Mesenteric fat pad (tissue), 1 donor: ENCODE data around the gene E2F6. TPM values are rescaled to one million over a fixed set of nuclear protein-coding genes. Genes with fewer than 3 reads are reported as not detected.
A peak's percentile ranks its signal among the peaks of the same experiment; 100 is the strongest.

ENCODE experiments used
- DNase-seq: peaks from one replicate; pipeline ENCODE4 v3.0.0-alpha.2; 2020; ENCODE audit warnings: low spot score
- long read RNA-seq: library from polyadenylated mRNA; unstranded; transcript quantifications from one replicate; pipeline ENCODE4 v2.0.0, GENCODE V29; 2020
- total RNA-seq: library from RNA; stranded (reverse); fragmentation: NEBNext Ultra II Directional; extraction: Animal tissue kit (Norgen Biotek cat#: 25700); gene quantifications from one replicate; pipeline ENCODE4 v1.2.1, GENCODE V29; 2021
- donor health status: DM: yes; HTN: yes; CAD: no.

E2F6 gene
- 22.5 TPM for total RNA-seq
- long read RNA-seq, transcript E2F6-202 (7 exons, 3,218 nt), result major isoform, 36 of 65 reads
- long read RNA-seq, transcript E2F6-206 (8 exons, 3,296 nt), result minor isoform, 6 of 65 reads
- long read RNA-seq, partial matches to known transcripts, result 5 of 65 reads
- long read RNA-seq, other reads (novel, unspliced or antisense), result 8 of 65 reads

DNA sequence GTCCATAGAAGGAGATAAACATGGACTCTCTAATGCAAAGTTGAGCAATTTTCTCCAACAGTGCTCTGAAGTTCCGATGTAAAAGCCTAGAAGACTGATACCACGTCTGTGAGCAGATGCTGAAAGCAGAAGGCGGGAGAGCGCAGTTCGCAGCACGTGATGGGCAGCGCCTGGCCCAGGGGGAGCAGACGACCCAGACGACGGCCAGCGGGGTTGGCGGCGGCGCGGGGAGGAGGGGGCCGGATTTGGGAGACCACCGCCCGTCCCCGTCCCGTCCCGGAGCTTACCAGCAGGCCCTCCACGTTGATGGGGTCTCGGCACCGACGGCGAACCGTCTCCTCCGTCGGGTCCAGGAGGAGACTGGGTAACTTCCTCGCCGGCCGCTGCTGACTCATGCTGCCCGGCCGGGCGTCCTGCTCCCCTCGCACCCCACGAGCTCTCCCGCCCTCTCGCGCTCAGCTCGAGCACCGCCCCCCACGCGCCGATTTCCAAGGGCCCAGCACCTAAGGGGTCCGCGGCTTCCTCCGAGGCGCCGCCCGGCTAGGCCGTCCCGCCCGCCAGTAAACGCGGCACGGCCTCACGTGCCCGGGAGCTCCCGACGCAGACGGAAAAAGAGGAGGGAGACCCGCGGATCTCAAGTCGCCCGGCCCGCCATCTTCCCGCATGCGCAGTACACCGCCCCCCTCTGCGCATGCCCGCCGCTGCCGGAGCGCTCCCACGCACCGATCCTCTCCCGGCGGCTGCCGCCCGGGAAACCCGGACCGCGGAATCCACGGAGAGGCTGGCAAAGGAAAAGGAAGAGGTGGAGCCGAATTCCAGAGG lies at the start of gene E2F6:
TSS of gene E2F6 (minus strand) at position 677 of the 822 bp plus-strand sequence. CDS start at position 395, 282 bp downstream.
- DNase-seq, result peak; percentile 98

DNA sequence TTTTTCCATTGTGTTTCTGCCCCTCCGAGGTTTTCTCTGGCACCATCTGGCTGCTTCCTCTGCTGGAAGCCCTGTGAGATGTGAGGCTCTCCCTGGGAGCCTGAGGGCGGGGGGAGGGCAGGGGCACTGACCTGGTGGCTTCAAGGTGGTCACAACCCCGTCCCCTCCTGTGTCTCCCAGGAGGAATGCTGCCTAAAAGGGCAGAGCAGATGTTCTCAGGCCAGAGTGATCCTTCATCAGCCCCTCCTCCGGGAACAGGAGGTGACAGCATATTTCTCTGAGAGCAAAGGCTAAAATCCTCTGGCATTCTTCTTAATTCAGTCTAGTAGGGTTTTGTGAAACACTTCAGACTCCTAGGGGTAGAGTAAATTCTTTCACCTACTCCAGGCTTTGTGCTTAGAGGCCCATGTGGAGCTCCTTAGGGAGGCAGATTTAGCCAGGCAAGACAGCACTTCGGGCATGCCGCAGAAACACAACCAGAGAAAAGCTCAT lies 49.6 kb upstream of the E2F6 start:
- no peak for DNase-seq

GRCh38 chr2:11514904-11515303 lies 48.9 kb upstream of the E2F6 start:
- no peak for DNase-seq

DNA sequence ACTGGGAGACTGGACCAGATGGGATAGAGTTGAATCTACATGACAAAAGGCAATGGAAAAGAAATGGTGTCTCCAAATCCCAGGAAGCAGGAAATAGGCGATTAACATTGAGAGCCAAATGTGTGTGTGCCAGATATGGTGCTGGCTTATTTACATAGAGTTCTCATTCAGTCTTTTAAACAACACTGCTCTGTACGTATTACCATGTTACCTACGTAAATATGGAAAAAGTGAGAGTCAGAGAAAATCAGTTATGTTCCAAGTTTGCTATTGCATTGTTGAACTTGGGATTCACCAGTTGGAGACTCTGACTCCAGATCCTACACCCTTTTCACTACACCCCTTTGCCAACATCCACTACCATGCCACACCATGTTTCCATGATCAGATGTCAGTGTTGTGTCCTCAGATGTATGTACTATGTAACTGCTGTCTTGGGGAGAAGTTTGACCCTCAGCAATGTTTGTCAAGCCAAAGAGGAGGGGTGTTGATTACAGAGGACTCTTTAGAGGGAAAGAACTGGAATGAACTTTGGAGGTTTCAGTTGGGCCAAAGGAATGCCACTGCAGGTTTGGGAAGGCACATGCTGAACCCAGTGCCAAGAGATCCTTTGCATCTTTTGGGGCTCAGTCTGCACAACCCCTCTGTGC lies 48.2 kb upstream of the E2F6 start:
- no peak for DNase-seq

GRCh38 chr2:11513319-11513718 lies 47.4 kb upstream of the E2F6 start:
- DNase-seq, result no peak

DNA sequence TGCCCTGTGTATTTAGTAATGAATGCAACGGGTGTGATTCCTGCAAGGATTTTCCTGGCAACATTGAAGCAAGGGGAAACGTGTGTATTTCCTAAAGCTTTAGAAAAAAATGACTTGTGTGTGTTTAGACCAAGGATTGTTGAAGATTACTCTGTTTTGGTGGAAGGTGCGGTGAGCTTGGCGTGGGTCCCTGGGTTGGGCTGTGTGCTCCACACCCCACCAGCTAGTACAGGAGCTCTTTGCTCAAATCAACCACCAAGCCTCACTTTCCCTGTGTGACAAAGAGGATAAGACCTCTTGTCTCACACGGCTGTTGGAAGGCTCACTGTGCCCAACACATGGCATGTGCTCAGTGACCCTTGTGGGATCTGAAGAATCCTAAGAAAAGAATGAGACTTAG lies 46.5 kb upstream of the E2F6 start:
- DNase-seq, result no peak

GRCh38 chr2:11509657-11510360 lies 43.8 kb upstream of the E2F6 start:
- no peak for DNase-seq

- no peak for DNase-seq
Measured at GRCh38 chr2:11508279-11508678, 42.3 kb upstream of the E2F6 start.

DNA sequence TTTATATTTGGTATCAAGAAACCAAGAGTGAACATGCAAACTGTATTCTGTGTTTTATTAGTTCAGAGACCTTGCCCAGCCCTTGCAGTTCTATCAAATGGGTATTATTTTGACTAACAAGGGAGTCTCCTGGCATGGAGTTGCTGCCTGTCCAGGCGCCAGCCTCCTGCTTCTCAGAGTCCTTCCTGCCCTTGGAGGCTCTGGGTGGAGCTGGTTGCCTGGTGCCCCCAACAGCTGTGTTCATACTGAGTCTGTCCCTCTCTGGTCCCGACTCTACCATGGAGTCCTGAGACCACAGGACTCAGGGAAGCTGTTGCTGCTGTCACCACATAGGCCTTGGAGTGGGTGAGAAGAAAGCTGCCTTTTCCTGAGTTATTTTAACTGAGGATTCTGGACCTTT lies 41.6 kb upstream of the E2F6 start:
- no peak for DNase-seq

DNA sequence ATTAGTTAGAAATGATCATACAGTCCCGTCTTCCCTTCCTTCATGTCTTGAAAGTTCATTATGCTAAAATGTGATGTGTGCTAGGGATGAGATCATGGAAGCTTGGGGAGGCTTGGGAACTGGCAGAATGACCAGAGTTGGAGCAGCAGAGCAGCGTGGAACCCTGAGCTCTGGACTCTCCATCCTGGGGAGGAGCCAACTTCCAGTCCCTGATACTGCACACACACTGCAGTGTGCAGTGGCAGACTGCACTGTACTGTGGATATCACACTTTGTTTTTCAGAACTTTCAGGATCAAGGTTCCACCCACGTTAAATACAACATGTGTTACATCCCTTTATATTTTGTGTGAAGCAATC lies 40.6 kb upstream of the E2F6 start:
- DNase-seq, result no peak

DNA sequence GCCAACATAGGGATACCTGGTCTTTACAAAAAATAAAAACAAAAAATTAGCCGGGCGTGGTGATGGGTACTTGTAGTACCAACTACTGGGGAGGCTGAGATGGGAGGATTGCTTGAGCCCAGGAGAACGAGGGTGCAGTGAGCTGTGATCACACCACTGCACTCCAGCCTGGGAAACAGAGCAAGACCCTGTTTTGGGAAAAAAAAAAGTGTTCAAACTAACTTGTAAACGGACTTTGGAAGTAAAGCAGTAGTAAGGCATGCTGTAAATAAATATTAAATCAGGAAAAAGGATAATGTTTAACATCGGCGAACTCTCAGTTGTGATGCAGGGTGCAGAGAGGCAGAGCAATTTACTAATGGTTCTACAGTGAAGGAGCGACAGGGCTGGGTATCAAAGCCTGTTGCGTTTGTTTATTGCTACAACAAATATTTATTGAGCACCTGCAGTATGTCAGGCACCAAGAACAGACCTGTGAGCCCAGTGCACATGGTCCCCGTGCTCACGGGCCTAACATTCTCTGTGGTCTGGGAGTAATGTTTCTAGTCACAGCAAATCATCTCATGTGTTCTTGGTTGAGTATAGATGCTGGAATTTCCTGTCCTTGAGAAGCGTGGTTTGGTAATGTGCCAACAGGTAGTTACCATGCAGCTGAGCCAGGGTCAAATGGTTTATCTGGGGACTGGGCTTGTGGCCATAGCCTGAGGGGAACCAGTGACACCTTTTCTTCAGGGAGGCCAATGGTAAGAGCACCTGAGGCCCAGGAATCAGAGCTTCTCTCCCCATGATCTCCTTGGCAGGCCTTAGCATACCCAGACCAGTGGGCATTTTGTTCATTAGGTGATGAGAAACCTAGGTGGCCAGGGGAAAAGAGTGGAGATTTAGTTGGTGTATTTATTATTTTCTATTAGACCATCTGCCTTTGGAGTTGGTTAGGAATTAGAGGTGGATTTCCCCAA lies 40.0 kb upstream of the E2F6 start:
- no peak for DNase-seq

DNA sequence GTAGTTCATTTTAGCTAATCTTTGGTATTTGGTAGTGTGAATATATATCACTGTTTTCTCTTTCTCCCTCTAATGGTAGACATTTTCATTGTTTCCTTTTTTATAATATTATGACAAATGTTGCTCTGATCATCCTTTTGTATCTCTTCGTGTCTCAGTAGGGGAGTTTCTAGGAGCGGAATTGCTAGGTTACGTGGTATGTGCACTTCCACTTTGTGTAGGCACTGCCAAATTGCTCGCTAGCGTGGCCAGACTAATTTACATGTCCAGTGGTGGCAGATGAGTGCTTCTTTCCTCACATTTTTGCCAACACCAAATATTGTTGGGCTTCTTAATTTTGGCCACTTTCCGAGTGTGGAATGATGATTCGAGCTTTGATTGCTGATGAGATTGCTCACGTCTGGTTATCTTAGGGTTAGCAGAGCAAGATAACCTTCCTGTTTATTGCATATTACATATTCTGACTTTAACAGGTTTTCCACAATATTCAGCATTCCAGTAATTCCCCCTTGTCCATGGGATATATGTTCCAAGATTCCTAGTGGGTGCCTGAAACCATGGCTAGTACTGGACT lies 37.5 kb upstream of the E2F6 start:
- DNase-seq, result no peak

- no peak for DNase-seq
Measured at GRCh38 chr2:11502740-11503292, 36.9 kb upstream of the E2F6 start.

DNA sequence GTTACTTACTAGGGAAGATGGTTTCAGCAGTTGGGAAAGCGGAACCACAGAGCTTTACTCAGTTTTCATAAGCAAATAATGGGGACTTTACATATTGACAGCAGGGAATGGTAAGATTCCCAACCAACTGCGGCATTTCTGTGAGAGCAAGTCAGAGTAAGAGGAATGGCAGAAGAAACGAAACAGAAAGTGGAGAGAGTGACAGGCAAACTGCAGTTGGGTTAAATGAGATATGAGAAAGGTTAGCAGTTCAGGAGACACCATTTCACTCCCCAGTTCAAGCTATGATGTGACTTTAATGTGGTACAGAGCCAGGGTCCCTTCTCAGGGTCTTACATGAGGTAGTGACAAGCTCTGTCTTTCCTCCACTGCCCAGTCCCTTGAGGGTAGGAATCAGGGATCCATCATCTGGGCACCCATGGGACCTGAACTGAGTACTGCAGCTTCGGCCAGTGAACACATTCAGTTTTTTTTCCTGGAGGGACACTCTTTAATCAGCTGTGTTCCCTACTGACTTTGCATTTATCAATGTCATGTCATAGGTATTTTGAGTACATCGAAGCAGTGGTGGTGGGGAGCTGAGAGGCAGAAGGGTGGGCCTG lies 34.8 kb upstream of the E2F6 start:
- no peak for DNase-seq

DNA sequence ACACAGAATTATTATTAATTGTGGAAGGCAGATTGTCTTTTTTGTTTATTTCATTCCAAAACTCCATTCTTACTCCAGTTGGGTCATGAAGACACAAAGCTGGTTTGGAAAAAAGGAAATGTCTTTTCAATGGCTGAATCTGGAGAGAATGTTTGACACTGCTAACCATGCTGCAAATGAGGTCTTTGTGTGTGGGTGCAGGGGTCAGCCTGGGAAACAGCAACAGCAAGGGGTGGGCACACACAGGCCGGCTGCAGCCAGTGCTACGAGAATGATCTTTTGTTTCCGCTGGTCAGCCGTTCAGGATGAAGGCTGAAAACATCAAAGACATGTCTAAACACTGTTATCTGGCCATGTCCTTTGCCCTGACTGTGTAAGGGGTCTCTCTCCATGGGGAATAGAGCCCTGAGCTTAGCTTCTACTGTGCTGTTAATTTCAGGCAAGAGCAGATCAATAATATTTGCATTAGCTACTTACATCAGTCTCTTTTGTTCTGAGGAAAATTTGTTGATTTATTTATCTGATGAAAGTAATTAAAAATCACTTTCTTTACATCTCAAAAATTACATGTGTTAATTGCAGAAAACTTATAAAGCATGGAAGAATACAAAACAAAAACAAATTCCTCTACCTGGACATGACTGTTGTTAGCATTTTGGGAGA lies 33.3 kb upstream of the E2F6 start:
- DNase-seq, result no peak

DNA sequence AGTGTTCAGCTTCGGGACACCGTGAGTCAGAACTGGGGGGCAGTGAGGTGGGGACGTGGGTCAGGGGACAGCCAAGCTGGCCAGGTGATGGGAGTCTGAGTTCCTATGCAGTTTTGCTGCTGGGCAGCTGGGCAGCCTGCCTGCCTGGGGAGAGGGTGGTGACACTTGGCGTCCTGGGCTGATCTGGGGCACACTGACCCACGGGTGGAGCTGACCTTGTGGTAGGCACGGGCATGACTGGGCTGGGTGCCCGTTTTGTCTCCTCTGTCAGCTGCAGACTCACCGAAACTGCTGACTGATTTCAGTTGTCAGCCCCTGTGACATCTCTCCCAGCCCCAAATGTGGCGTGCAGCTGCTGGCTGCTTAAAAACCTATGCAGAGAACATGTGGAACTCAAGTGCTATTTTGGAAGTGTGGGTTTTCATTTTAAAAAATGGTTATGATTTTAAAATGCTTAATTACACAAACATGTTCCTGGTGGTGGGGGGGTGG lies 32.6 kb upstream of the E2F6 start:
- no peak for DNase-seq

DNA sequence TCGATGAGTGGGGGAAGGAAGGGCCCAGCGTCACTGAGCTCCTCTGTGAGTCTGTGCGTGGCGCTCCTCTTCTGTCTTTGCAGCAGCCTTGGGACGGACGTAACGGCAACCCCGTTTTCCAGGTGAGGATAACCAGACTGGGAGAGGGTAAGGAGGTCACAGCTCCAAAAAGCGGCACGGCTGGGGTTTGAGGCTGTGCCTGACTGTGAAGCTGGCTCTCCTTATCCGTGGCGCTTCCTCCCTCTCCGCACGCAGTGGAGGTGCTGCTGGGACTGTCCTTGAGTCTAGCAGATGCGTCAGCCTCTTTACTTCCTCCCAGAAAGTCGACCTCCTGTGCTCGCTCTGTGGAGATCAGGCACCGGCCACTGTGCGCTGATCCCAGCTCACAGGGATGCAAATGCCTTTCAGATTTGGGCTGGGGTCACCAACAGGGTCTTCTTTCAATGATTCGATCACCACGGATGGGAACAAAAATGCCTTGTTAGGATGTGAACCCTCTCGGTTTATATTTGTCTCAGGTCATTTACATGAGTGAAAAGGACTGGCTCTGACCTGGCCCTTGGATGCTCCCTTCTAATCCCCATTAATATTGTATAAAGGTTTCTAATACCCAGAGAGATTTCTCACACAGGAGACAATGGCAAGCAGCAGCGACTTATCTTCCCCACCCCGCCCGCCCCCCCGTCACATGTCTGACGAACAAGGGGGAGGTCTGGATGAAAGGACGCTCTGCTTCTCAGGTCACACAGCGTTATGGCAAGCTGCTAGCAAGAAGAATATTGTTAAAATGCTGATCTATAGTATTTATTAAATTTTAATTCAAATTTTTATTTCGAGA lies 30.1 kb upstream of the E2F6 start:
- DNase-seq, result no peak

GRCh38 chr2:11494310-11494709 lies 28.3 kb upstream of the E2F6 start:
- DNase-seq, result no peak
